HepG2 (cell line): ENCODE data around the gene GRAMD4. TPM values are rescaled to one million over a fixed set of nuclear protein-coding genes. Genes with fewer than 3 reads are reported as not detected.
A peak's percentile ranks its signal among the peaks of the same experiment; 100 is the strongest.

ENCODE experiments used
- AHR ChIP-seq: IDR thresholded peaks from 2 replicates; pipeline ENCODE4 v1.6.1; 2018; ENCODE audit warnings: missing genetic modification reagents, missing compliant biosample characterization
- ARID2 ChIP-seq: sonication (generic); formaldehyde crosslinking; IDR thresholded peaks from 2 replicates; pipeline ENCODE4 v1.8.1; 2022; ENCODE audit warnings: mild to moderate bottlenecking, missing genetic modification reagents, borderline replicate concordance
- CC2D1A ChIP-seq: sonication (generic); formaldehyde crosslinking; IDR thresholded peaks from 2 replicates; pipeline ENCODE4 v1.8.1; 2023; ENCODE audit warnings: mild to moderate bottlenecking, missing genetic modification reagents
- ELF1 ChIP-seq: sonication (generic); formaldehyde crosslinking; IDR thresholded peaks from 2 replicates; pipeline ENCODE4 v1.4.0; 2020; ENCODE audit warnings: missing genetic modification reagents
- ETV5 ChIP-seq: IDR thresholded peaks from 2 replicates; pipeline ENCODE4 v1.6.1; 2018; ENCODE audit warnings: missing biosample characterization, missing genetic modification reagents, inconsistent platforms, borderline replicate concordance
- HNRNPUL1 ChIP-seq: fragments of 200-400 bp; formaldehyde crosslinking; IDR thresholded peaks from 2 replicates; pipeline ENCODE4 v1.6.1; 2017; ENCODE audit warnings: low read depth, mild to moderate bottlenecking, low read length, moderate library complexity
- MTF2 ChIP-seq: sonication (generic); formaldehyde crosslinking; IDR thresholded peaks from 2 replicates; pipeline ENCODE4 v1.5.0; 2020; ENCODE audit warnings: missing genetic modification reagents, borderline replicate concordance
- NAIF1 ChIP-seq: sonication (generic); formaldehyde crosslinking; IDR thresholded peaks from 2 replicates; pipeline ENCODE4 v1.5.0; 2020; ENCODE audit warnings: mild to moderate bottlenecking, missing genetic modification reagents, borderline replicate concordance
- NR2F1 ChIP-seq, 2 experiments: fragments of 450-650 bp in 1 of 2; formaldehyde crosslinking in 1 of 2; IDR thresholded peaks; 2 replicates each; pipeline versions ENCODE4 v1.5.0 to v1.6.1; 2016 to 2020; ENCODE audit warnings: mild to moderate bottlenecking in 1 of 2, missing compliant biosample characterization in 1 of 2, missing genetic modification reagents in 1 of 2, moderate library complexity in 1 of 2
- RAD51 ChIP-seq: fragments of 450-650 bp; IDR thresholded peaks from 2 replicates; pipeline ENCODE4 v1.6.1; 2016; ENCODE audit warnings: borderline replicate concordance
- SIN3A ChIP-seq: IDR thresholded peaks from 2 replicates; pipeline ENCODE4 v1.6.1; 2011; ENCODE audit warnings: low read depth, mild to moderate bottlenecking, control low read depth, low read length, borderline replicate concordance
- SP140L ChIP-seq: sonication (generic); formaldehyde crosslinking; IDR thresholded peaks from 2 replicates; pipeline ENCODE4 v1.4.0; 2020; ENCODE audit warnings: missing genetic modification reagents, borderline replicate concordance
- WIZ ChIP-seq: sonication (generic); formaldehyde crosslinking; IDR thresholded peaks from 2 replicates; pipeline ENCODE4 v1.5.1; 2020; ENCODE audit warnings: mild to moderate bottlenecking, missing genetic modification reagents
- ZNF225 ChIP-seq: sonication (generic); formaldehyde crosslinking; IDR thresholded peaks from 2 replicates; pipeline ENCODE4 v1.4.0; 2020; ENCODE audit warnings: mild to moderate bottlenecking, missing genetic modification reagents
- ZNF264 ChIP-seq: sonication (generic); formaldehyde crosslinking; IDR thresholded peaks from 2 replicates; pipeline ENCODE4 v1.4.0; 2020; ENCODE audit warnings: missing genetic modification reagents
- ZNF343 ChIP-seq: sonication (generic); formaldehyde crosslinking; IDR thresholded peaks from 2 replicates; pipeline ENCODE4 v1.4.0; 2020; ENCODE audit warnings: mild to moderate bottlenecking, missing genetic modification reagents
- ZNF563 ChIP-seq: sonication (generic); formaldehyde crosslinking; IDR thresholded peaks from 2 replicates; pipeline ENCODE4 v1.8.0; 2022; ENCODE audit warnings: mild to moderate bottlenecking, moderate library complexity, missing genetic modification reagents
- ZNF713 ChIP-seq: sonication (generic); formaldehyde crosslinking; IDR thresholded peaks from 2 replicates; pipeline ENCODE4 v1.4.0; 2020; ENCODE audit warnings: mild to moderate bottlenecking, missing genetic modification reagents
- ZSCAN25 ChIP-seq: sonication (generic); formaldehyde crosslinking; IDR thresholded peaks from 2 replicates; pipeline ENCODE4 v1.8.0; 2022; ENCODE audit warnings: mild to moderate bottlenecking, missing genetic modification reagents
- ZSCAN9 ChIP-seq: IDR thresholded peaks from 2 replicates; pipeline ENCODE4 v1.6.1; 2016; ENCODE audit warnings: borderline replicate concordance
- polyA plus RNA-seq, 8 experiments: library from polyadenylated mRNA; depleted of rRNA in 3 of 8; stranded (reverse) in 7 of 8; unstranded in 1 of 8; fragments of >200 nt; fragmentation: Illumina TruSeq in 4 of 8; extraction: Trizol in 4 of 8; gene quantifications; 2 replicates each; pipeline versions ENCODE4 v1.2.1 to v1.2.3, GENCODE V29; 2011 to 2016; ENCODE audit warnings: low read depth in 4 of 8, missing spikeins in 1 of 8, mixed read lengths in 1 of 8; ENCODE audit not compliant: insufficient read depth in 1 of 8
- total RNA-seq, 5 experiments: library from RNA; depleted of rRNA; stranded (reverse); fragments of >200 nt; fragmentation: Illumina TruSeq; extraction: Trizol; gene quantifications; 2 replicates each; pipeline ENCODE4 v1.2.3, GENCODE V29; 2016; ENCODE audit warnings: low read depth in 1 of 5
- TF ChIP-seq, protein P1 (sequence below): sonication (generic); formaldehyde crosslinking; IDR thresholded peaks from 2 replicates; pipeline ENCODE4 v1.4.0; 2020; ENCODE audit warnings: mild to moderate bottlenecking, missing genetic modification reagents
- TF ChIP-seq, protein P2 (sequence below): sonication (generic); formaldehyde crosslinking; IDR thresholded peaks from 2 replicates; pipeline ENCODE4 v1.4.0; 2020; ENCODE audit warnings: missing genetic modification reagents, low read depth, mild to moderate bottlenecking, borderline replicate concordance

GRAMD4 gene
- total and polyA plus RNA-seq, 2 of the 13 experiments (the other 11 are each of a cell fraction or from before 2014, with no cell fraction given): 15.2 to 15.7 TPM

DNA sequence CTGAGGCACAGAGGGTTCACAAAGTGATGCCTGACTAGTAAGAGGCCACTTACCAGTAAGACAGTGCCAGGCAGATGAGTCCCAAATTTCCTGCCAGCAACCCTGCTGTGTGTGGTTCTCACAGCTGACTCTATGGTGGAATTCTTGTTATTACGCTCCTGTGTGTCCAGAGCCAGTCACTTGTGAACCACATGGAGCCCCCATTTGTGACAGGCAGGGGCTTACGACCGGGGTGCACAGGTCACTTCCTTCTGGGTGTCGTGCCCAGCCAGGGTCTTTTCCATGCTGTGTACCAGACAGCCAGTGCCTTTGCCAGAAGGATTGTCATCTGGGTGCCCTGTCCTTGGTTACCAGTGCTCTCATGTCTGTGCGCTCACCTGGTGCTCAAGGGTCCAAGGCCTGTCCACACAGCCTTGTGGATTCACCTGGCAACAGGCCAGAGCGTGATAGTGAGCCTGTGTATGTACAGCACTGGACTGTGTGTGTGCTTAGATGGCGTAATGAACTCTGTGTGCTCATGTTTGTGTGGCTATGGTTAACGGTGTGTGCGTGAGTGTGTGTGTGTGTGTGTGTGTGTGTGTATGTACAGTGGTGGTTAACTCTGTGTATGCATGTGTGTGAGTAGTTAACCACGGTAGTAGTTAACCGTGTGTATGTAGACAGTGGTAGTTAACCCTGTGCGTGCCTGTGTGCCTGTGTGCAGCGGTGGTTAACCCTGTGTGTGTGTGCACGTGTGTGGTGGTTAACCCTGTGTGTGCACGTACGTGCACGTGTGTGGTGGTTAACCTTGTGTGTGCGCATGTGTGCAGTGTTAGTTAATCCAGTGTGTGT lies 18.6 kb downstream of the GRAMD4 start (continued):
- TF ChIP-seq, protein P1, sequence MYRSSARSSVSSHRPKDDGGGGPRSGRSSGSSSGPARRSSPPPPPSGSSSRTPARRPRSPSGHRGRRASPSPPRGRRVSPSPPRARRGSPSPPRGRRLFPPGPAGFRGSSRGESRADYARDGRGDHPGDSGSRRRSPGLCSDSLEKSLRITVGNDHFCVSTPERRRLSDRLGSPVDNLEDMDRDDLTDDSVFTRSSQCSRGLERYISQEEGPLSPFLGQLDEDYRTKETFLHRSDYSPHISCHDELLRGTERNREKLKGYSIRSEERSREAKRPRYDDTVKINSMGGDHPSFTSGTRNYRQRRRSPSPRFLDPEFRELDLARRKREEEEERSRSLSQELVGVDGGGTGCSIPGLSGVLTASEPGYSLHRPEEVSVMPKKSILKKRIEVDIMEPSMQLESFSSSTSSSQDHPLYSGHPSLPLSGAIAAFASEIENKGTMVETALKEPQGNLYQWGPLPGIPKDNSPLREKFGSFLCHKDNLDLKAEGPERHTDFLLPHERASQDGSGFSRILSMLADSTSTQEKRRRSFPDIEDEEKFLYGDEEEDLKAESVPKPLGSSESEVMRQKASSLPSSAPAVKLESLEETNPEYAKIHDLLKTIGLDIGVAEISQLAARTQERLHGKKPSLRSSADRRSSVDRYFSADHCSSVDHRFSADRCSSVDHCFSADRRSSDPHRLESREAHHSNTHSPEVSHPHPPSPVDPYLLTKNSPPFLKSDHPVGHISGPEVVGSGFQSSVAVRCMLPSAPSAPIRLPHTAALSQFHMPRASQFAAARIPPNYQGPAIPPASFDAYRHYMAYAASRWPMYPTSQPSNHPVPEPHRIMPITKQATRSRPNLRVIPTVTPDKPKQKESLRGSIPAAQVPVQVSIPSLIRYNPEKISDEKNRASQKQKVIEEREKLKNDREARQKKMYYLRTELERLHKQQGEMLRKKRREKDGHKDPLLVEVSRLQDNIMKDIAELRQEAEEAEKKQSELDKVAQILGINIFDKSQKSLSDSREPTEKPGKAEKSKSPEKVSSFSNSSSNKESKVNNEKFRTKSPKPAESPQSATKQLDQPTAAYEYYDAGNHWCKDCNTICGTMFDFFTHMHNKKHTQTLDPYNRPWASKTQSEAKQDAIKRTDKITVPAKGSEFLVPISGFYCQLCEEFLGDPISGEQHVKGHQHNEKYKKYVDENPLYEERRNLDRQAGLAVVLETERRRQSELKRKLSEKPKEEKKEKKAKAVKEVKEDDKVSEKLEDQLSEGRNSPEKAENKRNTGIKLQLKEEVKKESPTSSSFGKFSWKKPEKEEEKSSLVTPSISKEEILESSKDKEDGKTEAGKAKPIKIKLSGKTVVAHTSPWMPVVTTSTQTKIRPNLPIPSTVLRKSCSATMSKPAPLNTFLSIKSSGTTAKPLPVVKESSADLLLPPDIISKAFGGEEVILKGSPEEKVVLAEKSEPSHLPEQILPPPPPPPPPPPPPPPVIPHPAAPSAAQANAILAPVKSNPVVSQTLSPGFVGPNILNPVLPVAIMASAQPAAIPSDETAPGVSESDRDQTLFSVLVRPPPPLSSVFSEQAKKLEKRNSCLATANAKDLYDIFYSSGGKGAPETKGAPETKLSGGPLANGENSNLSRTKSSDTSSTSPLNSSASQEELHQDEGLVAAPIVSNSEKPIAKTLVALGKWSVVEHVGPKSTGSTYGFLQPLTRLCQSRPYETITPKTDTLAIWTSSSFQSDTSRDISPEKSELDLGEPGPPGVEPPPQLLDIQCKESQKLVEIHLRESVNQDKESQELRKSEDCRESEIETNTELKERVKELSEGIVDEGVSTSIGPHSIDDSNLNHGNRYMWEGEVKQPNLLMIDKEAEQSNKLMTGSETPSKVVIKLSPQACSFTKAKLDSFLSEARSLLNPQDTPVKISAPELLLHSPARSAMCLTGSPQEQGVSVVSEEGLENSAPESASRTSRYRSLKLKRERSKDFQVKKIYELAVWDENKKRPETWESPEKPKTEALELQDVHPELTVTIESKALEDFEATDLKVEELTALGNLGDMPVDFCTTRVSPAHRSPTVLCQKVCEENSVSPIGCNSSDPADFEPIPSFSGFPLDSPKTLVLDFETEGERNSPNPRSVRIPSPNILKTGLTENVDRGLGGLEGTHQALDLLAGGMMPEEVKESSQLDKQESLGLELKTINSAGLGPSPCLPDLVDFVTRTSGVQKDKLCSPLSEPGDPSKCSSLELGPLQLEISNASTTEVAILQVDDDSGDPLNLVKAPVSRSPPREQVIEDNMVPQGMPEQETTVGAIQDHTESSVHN (CRISPR knock-in tag): peak; percentile 65; the same call in 1 of the 2 replicates
- TF ChIP-seq ZNF713 (CRISPR knock-in tag): no peak
- 0 out of 2 replicates have a peak, but pooled peaks have one; percentile 39 for TF ChIP-seq ZNF264
- TF ChIP-seq ZSCAN9: peak; percentile 70; the same call in 1 of the 2 replicates
- TF ChIP-seq ELF1: no peak
- TF ChIP-seq ZNF563 (CRISPR knock-in tag): no peak; the same call in 1 of the 2 replicates
- no peak for TF ChIP-seq ARID2 (CRISPR knock-in tag)
- TF ChIP-seq NAIF1 (CRISPR knock-in tag): no peak
- TF ChIP-seq WIZ (CRISPR knock-in tag): no peak
- no peak for TF ChIP-seq CC2D1A (CRISPR knock-in tag)
- TF ChIP-seq SP140L (CRISPR knock-in tag): no peak
- TF ChIP-seq RAD51: no peak
- TF ChIP-seq ZSCAN25 (CRISPR knock-in tag): peak; percentile 87
- TF ChIP-seq ZNF225: peak; percentile 17; the same call in 1 of the 2 replicates
- TF ChIP-seq ETV5: no peak; the same call in 1 of the 2 replicates
- TF ChIP-seq ZNF343 (CRISPR knock-in tag): no peak
- TF ChIP-seq, protein P2, sequence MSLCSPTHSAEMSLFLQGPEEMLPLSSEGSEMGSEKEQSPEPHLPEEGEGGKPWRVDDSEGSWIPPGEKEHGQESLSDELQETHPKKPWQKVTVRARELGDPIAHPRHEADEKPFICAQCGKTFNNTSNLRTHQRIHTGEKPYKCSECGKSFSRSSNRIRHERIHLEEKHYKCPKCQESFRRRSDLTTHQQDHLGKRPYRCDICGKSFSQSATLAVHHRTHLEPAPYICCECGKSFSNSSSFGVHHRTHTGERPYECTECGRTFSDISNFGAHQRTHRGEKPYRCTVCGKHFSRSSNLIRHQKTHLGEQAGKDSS (CRISPR knock-in tag): peak; percentile 89
- peak; percentile 61; the same call in 1 of the 2 replicates for TF ChIP-seq SIN3A
- TF ChIP-seq MTF2 (CRISPR knock-in tag): no peak; the same call in 1 of the 2 replicates
- no peak for TF ChIP-seq HNRNPUL1
- TF ChIP-seq NR2F1 (CRISPR knock-in tag; IDR thresholded peaks at IDR 0.05): peak in 1 of 2 experiments; percentile 85; a peak in 2 of 4 replicates
- no peak for TF ChIP-seq AHR (CRISPR knock-in tag)
